Measurements from ENCODE around the gene FZD7.

FZD7 gene

DNA sequence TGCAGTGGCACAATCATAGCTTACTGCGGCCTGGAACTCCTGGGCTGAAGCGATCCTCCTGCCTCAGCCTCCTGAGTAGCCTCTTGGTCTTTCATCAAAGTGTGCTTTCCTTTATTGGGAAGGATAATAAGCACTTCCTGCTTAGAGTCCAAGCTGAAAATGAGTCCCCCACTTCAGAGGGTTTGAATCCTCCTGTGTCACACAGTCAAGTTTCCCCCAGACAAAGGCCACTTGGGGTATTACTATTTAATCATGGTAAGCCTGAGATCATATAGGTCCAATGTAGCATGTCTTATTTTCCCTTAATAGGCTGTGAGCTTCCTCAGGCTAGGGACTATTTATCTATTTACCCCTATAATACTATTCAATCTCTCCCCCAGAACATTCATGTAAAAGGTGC is 28.0 kb downstream of the FZD7 start:
- TF ChIP-seq, protein P1, sequence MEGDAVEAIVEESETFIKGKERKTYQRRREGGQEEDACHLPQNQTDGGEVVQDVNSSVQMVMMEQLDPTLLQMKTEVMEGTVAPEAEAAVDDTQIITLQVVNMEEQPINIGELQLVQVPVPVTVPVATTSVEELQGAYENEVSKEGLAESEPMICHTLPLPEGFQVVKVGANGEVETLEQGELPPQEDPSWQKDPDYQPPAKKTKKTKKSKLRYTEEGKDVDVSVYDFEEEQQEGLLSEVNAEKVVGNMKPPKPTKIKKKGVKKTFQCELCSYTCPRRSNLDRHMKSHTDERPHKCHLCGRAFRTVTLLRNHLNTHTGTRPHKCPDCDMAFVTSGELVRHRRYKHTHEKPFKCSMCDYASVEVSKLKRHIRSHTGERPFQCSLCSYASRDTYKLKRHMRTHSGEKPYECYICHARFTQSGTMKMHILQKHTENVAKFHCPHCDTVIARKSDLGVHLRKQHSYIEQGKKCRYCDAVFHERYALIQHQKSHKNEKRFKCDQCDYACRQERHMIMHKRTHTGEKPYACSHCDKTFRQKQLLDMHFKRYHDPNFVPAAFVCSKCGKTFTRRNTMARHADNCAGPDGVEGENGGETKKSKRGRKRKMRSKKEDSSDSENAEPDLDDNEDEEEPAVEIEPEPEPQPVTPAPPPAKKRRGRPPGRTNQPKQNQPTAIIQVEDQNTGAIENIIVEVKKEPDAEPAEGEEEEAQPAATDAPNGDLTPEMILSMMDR (IDR thresholded peaks at IDR 0.05; ENCODE audit: low read depth, low read length), result no peak
- no peak for DNase-seq (ENCODE audit: low read depth in 2 of 2)
- no peak overlapping the region for H3K4me3 ChIP-seq (replicated peaks in 1 of 2; ENCODE audit: low read depth in 2 of 2, low read length in 2 of 2)

DNA sequence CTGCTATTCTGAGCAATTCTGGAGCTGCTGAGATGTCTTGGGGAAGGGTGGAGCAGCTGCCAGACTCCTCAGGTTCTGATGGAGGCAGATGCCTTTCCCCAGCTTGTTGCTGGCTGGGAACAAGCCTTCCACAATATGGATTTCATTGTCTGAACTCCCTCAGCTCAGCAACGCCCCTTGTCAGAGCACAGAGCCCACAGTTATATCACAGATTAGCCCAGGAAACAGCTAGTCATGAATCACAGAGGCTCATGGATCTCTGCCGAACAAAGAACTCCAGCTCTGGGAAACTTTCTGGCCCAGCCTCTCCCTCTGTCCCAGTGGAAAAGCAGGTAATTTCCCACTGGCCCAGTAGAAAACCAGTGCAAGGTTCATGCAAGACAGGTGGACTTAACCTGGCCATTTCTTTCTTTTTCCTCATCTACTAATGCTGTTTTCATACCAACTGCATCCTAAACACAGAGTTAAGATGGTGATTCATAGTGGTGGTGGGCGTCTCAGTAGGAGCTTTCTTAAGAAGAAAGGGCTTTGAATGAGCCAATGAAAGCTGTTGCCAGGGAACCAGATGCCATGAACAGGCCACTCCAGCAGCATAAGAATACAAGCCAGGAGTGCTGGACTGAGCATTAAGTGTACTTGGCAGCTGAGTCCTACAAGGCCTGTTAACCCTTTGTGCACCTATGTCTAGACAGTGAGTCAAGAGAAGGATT is 30.7 kb downstream of the FZD7 start:
- DNase-seq (ENCODE audit: low read depth in 2 of 2), result peak; percentile 57 to 85
- TF ChIP-seq, protein P1 (IDR thresholded peaks at IDR 0.05; ENCODE audit: low read depth, low read length), result no peak
- no peak overlapping the region for H3K4me3 ChIP-seq (replicated peaks in 1 of 2; ENCODE audit: low read depth in 2 of 2, low read length in 2 of 2)

DNA sequence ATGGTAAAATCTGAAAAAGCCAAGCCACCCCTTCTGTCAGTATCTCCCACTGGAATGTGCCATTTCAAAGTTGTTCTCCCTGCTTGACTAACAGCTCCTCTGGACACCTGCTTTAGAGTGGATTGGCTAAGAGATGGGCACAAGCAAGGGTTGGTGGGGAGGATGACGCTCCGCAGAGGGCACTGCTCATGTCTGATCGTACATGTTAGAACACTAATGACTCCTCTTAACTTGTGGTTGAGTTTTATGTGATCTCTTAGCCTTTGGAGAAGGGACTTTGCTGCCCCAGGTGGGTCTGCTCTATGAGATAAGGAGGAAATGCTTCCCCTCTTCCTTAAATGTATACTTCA is 31.2 kb downstream of the FZD7 start:
- TF ChIP-seq, protein P1 (IDR thresholded peaks at IDR 0.05; ENCODE audit: low read depth, low read length), result no peak
- no peak for DNase-seq (ENCODE audit: low read depth in 2 of 2)
- H3K4me3 ChIP-seq (replicated peaks in 1 of 2; ENCODE audit: low read depth in 2 of 2, low read length in 2 of 2), result no peak overlapping the region

DNA sequence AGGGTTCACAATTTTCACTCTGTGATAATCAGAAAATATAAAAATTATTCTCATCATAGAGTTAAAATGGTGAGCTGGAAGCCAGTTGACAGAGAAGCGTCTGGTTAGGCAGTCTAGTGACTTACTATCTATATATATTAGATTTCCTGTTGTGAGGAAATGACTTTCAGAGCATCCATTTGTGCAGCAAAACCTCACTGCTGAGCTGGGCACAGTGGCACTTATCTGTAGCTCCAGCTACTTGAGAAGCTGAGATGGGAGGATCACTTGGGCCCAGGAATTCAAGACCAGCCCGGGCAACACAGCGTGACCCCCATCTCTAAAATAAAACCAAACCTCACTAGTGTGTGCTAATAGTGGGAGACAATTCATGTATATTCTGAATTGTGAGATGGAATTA is 32.2 kb downstream of the FZD7 start:
- H3K4me3 ChIP-seq (replicated peaks in 1 of 2; ENCODE audit: low read depth in 2 of 2, low read length in 2 of 2), result no peak overlapping the region
- DNase-seq (ENCODE audit: low read depth in 2 of 2), result no peak
- TF ChIP-seq, protein P1 (IDR thresholded peaks at IDR 0.05; ENCODE audit: low read depth, low read length), result no peak

DNA sequence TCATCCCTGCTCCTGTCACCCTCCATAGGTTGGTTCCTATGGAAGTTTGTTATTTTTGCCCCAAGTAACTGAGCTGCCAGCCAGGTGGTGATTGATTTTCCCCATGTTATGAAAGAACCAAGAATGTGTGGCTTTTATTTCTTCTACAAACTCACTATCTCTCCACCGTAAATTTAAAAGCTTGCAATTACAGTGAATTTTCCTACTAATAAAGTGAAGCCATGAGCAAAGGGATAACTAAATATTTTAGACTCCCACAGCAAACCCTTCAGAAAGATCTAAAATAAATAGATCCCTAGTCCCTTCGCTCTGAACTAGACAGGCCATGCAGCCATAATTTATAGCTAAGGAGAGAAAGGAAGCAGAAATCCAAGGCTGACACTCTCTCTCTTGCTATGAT is 33.2 kb downstream of the FZD7 start:
- TF ChIP-seq, protein P1 (IDR thresholded peaks at IDR 0.05; ENCODE audit: low read depth, low read length), result no peak
- DNase-seq (ENCODE audit: low read depth in 2 of 2), result no peak
- no peak overlapping the region for H3K4me3 ChIP-seq (replicated peaks in 1 of 2; ENCODE audit: low read depth in 2 of 2, low read length in 2 of 2)

DNA sequence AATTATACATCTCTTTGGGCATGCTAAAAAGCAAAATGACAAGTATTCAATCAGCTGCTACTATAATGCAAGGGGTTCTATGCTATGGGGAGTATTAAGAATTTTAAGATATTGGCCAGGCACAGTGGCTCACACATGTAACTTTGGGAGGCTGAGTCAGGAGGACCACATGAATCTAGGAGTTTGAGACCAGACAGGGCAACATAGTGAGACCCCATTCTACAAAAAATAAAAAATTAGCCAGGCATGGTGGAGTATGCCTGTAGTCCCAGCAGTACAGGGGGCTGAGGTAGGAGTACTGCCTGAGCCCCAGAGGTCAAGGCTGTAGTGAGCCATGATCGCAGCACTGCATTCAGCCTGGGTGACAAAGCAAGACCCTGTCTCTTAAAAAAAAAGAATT is 33.9 kb downstream of the FZD7 start:
- H3K4me3 ChIP-seq (replicated peaks in 1 of 2; ENCODE audit: low read depth in 2 of 2, low read length in 2 of 2), result no peak overlapping the region
- TF ChIP-seq, protein P1 (IDR thresholded peaks at IDR 0.05; ENCODE audit: low read depth, low read length), result no peak
- no peak for DNase-seq (ENCODE audit: low read depth in 2 of 2)
